GM19452 (cell line): Measurements from ENCODE around the gene THSD4.

Experiments used
- ATAC-seq: cut with Tn5 transposase; IDR thresholded peaks from one replicate; pipeline ENCODE4 v1.9.1; 2021; ENCODE audit not compliant: unreplicated experiment

Gene THSD4

GRCh38 chr15:71730277-71731144, 615.2 kb downstream of the THSD4 start:
- ATAC-seq, result no peak

- no peak for ATAC-seq
Measured at GRCh38 chr15:71732636-71733035, 617.4 kb downstream of the THSD4 start.

- ATAC-seq, result no peak
Measured at GRCh38 chr15:71733122-71733521, 617.9 kb downstream of the THSD4 start.

- ATAC-seq, result no peak
Measured at GRCh38 chr15:71734709-71735384, 619.6 kb downstream of the THSD4 start.

GRCh38 chr15:71735385-71735757, 620.1 kb downstream of the THSD4 start:
- no peak for ATAC-seq

GRCh38 chr15:71736286-71736947, 621.1 kb downstream of the THSD4 start:
- no peak for ATAC-seq

GRCh38 chr15:71737761-71738160, 622.5 kb downstream of the THSD4 start:
- no peak for ATAC-seq

GRCh38 chr15:71739355-71739754, 624.1 kb downstream of the THSD4 start:
- ATAC-seq, result no peak

GRCh38 chr15:71742964-71743363, 627.7 kb downstream of the THSD4 start:
- ATAC-seq, result no peak

- no peak for ATAC-seq
Measured at GRCh38 chr15:71743861-71744382, 628.7 kb downstream of the THSD4 start.

GRCh38 chr15:71746719-71747118, 631.4 kb downstream of the THSD4 start:
- no peak for ATAC-seq

- no peak for ATAC-seq
Measured at GRCh38 chr15:71747128-71748083, 632.1 kb downstream of the THSD4 start.

GRCh38 chr15:71748293-71748718, 633.0 kb downstream of the THSD4 start:
- ATAC-seq, result no peak

GRCh38 chr15:71749500-71749899, 634.2 kb downstream of the THSD4 start:
- no peak for ATAC-seq

- no peak for ATAC-seq
Measured at GRCh38 chr15:71752128-71752527, 636.9 kb downstream of the THSD4 start.

GRCh38 chr15:71752604-71753289, 637.5 kb downstream of the THSD4 start:
- ATAC-seq, result no peak

- no peak for ATAC-seq
Measured at GRCh38 chr15:71753346-71753745, 638.1 kb downstream of the THSD4 start.

- no peak for ATAC-seq
Measured at GRCh38 chr15:71754660-71755059, 639.4 kb downstream of the THSD4 start.

- ATAC-seq, result no peak
Measured at GRCh38 chr15:71755092-71755970, 640.1 kb downstream of the THSD4 start.
